Esophagus muscularis mucosa (tissue), 4 donors: ENCODE data around the gene PAPOLG. TPM values are rescaled to one million over a fixed set of nuclear protein-coding genes. Genes with fewer than 3 reads are reported as not detected.
A peak's percentile ranks its signal among the peaks of the same experiment; 100 is the strongest.

Experiments used
- DNase-seq: peaks from one replicate; pipeline ENCODE4 v3.0.0-alpha.2; 2017; ENCODE audit errors: extremely low spot score
- H3K27ac ChIP-seq, 4 donors: fragments of 200-600 bp; sonication (generic); replicated peaks in 1 of 4; 1 replicate in 3 of 4; 2 replicates in 1 of 4; pipeline ENCODE4 v1.5.1; 2016 to 2019; ENCODE audit warnings: mild to moderate bottlenecking in 1 of 4
- H3K27me3 ChIP-seq, 4 donors: fragments of 200-600 bp; sonication (generic); one replicate each; pipeline versions ENCODE4 v1.5.1 to v1.6.0; 2016 to 2019
- H3K36me3 ChIP-seq, 4 donors: fragments of 200-600 bp; sonication (generic); one replicate each; pipeline ENCODE4 v1.5.1; 2016 to 2019
- H3K4me1 ChIP-seq, 4 donors: fragments of 200-600 bp; sonication (generic); one replicate each; pipeline ENCODE4 v1.5.1; 2016 to 2019
- H3K4me3 ChIP-seq, 4 donors: fragments of 200-600 bp; sonication (generic); 1 replicate in 2 of 4; 2 replicates in 2 of 4; pipeline ENCODE4 v1.5.1; 2016 to 2019; ENCODE audit warnings: mild to moderate bottlenecking in 4 of 4, moderate library complexity in 1 of 4
- H3K9me3 ChIP-seq, 4 donors: fragments of 200-600 bp; sonication (generic); 1 replicate in 3 of 4; 2 replicates in 1 of 4; pipeline ENCODE4 v1.5.1; 2016 to 2019
- EP300 ChIP-seq: sonication (generic); formaldehyde crosslinking; IDR thresholded peaks from one replicate; pipeline ENCODE4 v1.6.1; 2017; ENCODE audit warnings: antibody characterized with exemption
- POLR2A ChIP-seq: fragments of 450-650 bp; IDR thresholded peaks from one replicate; pipeline ENCODE4 v1.6.1; 2017; ENCODE audit warnings: antibody characterized with exemption, moderate library complexity, mild to moderate bottlenecking, low read depth
- POLR2AphosphoS5 ChIP-seq, 2 donors: sonication (generic); formaldehyde crosslinking; IDR thresholded peaks; one replicate each; pipeline ENCODE4 v1.6.1; 2017; ENCODE audit warnings: antibody characterized with exemption in 2 of 2
- WGBS: methylation state at CpG from one replicate; pipeline ENCODE4 v1.1.5; 2018; 5-methylcytosine and 5-hydroxymethylcytosine counted together
- intact Hi-C: fragments of 100-400 bp; cut with DNase I; formaldehyde crosslinking; loops from one replicate; pipeline ENCODE4 v1.15.1; 2023
- total RNA-seq, 4 donors: library from RNA; depleted of rRNA; stranded (reverse); fragments of >200 nt; gene quantifications; one replicate each; pipeline versions ENCODE4 v1.1.0 to v1.2.1, GENCODE V29; 2016
- TF ChIP-seq, protein P1 (sequence below), 3 experiments: fragments of 200-600 bp in 2 of 3; fragments of 450-650 bp in 1 of 3; sonication (generic) in 2 of 3; IDR thresholded peaks; one replicate each; pipeline ENCODE4 v1.5.1; 2017 to 2019; ENCODE audit warnings: antibody characterized with exemption in 3 of 3, mild to moderate bottlenecking in 2 of 3, moderate library complexity in 1 of 3

PAPOLG gene
- total RNA-seq, 4 donors from 2014 or later: 11.9 to 16.0 (median 13.9) TPM

DNA sequence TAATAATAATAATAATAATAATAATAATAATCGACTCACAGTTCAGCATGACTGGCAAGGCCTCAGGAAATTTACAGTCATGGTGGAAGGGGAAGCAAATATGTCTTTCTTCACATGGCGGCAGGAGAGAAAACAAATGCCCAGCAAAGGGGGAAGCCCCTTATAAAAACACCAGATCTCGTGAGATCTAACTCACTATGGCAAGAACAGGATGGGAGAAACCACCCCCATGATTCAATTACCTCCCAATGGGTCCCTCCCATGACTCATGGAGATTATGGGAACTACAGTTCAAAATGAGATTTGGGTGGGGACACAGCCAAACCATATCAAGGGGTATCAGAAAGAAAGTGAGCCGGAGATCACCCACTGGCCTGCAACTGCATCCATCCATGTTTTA is 40.5 kb upstream of the PAPOLG start:
- no peak for DNase-seq
- Histone ChIP-seq H3K4me3 (no peak overlapping the region), H3K27ac (no peak overlapping the region), H3K36me3 (no peaks in the 10 kb centered on the region), H3K9me3 (no peaks in the 10 kb centered on the region), H3K27me3 (no peaks in the 10 kb centered on the region), H3K4me1 (no peaks in the 10 kb centered on the region)
- intact Hi-C loops: no loop called here
- WGBS: 93% methylated on average over 4 of the region's 4 CpGs
- TF ChIP-seq EP300 (no peak), POLR2AphosphoS5 (IDR thresholded peaks at IDR 0.05) (no peak), POLR2A (no peak)
- TF ChIP-seq, protein P1, sequence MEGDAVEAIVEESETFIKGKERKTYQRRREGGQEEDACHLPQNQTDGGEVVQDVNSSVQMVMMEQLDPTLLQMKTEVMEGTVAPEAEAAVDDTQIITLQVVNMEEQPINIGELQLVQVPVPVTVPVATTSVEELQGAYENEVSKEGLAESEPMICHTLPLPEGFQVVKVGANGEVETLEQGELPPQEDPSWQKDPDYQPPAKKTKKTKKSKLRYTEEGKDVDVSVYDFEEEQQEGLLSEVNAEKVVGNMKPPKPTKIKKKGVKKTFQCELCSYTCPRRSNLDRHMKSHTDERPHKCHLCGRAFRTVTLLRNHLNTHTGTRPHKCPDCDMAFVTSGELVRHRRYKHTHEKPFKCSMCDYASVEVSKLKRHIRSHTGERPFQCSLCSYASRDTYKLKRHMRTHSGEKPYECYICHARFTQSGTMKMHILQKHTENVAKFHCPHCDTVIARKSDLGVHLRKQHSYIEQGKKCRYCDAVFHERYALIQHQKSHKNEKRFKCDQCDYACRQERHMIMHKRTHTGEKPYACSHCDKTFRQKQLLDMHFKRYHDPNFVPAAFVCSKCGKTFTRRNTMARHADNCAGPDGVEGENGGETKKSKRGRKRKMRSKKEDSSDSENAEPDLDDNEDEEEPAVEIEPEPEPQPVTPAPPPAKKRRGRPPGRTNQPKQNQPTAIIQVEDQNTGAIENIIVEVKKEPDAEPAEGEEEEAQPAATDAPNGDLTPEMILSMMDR (IDR thresholded peaks at IDR 0.05): no peak

DNA sequence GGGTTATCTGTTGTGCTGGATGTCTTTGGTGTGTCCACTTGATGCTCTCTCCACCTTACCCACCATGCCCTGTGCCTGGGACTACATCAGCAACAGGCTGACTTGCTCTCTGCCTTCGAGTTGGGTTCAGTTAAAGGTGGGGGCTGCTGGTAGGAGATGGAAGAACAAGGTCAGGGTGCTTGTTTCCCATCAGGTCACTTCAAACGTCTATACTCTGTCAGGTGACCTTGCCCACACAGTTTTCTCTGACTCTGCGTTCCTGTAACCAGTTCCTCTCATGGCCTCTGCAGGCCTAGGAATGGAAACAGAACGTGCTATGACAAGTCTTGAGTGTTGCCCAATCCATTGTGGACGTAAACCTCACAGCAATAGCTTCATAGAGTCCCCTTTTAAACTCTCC is 38.4 kb upstream of the PAPOLG start:
- no peak for DNase-seq
- Histone ChIP-seq H3K4me3 (no peak overlapping the region), H3K36me3 (no peaks in the 10 kb centered on the region), H3K27me3 (no peaks in the 10 kb centered on the region), H3K4me1 (no peaks in the 10 kb centered on the region), H3K9me3 (no peaks in the 10 kb centered on the region), H3K27ac (no peak overlapping the region)
- TF ChIP-seq POLR2A (no peak), POLR2AphosphoS5 (IDR thresholded peaks at IDR 0.05) (no peak), EP300 (peak; percentile 57)
- TF ChIP-seq, protein P1 (IDR thresholded peaks at IDR 0.05): no peak
- WGBS: 68% methylated on average over 5 of the region's 5 CpGs
- intact Hi-C loops: no loop called here

DNA sequence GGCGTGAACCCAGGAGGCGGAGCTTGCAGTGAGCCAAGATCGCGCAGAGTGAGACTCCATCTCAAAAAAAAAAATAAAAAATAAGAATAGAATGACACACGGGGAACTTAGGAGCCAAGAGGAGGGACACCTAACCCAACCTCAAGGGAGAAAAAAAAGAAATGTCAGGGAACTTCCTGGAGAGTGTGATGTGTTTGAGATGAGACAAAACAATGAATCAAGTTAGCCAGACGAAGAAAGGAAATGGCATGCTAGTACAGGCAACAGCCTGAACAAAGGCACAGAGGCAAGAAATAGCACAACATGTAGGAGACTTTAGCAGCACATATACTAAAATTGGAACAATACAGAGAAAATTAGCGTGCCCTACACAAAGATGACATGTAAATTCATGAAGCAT is 36.7 kb upstream of the PAPOLG start:
- Histone ChIP-seq H3K27ac (no peak overlapping the region), H3K9me3 (peaks cover 0 to 4% (median under 1%) of the 10 kb centered on the region in 4 donors), H3K4me3 (no peak overlapping the region), H3K4me1 (no peaks in the 10 kb centered on the region), H3K36me3 (no peaks in the 10 kb centered on the region), H3K27me3 (no peaks in the 10 kb centered on the region)
- 78% methylated on average over 7 of the region's 7 CpGs for WGBS
- TF ChIP-seq, protein P1 (IDR thresholded peaks at IDR 0.05): no peak
- TF ChIP-seq EP300 (no peak), POLR2AphosphoS5 (IDR thresholded peaks at IDR 0.05) (no peak), POLR2A (no peak)
- no peak for DNase-seq
- intact Hi-C loops: no loop called here

DNA sequence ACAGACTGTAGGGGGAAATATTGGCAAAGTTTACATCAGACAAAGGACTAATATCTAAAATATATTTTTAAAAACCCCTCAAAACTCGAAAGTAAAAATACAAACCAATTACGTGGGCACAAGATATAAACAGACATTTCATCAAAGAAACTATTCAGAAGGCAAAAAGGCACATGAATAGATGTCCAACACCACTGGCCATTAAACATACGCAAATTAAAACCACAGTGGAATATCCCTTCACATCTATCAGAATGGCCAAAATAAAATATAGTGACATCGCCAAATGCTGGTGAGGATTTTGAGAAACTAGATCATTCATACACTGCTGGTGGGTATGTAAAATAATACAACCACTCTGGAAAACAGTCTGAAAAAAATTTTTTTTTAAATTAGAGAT is 30.6 kb upstream of the PAPOLG start:
- intact Hi-C loops: no loop called here
- 92% methylated on average over 4 of the region's 4 CpGs for WGBS
- no peak for DNase-seq

DNA sequence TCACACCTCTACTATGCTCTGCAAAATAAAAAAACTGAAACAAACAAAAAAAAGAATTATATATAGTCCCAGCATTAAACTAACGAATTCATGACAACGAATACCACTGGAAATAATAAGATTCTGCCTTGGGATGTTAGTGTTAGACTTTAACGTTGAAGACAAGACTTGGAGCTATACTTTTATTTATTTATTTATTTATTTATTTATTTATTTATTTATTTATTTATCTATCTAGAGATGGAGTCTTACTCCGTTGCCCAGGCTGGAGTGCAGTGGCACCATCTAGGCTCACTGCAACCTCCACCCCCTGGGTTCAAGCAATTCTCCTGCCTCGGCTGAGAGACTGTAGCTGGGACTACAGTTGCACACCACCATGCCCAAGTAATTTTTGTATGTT is 27.2 kb upstream of the PAPOLG start:
- Histone ChIP-seq H3K27me3 (no peaks in the 10 kb centered on the region), H3K36me3 (no peaks in the 10 kb centered on the region), H3K27ac (no peak overlapping the region), H3K4me1 (no peaks in the 10 kb centered on the region), H3K4me3 (no peak overlapping the region), H3K9me3 (peaks cover 0 to 13% (median 6%) of the 10 kb centered on the region in 4 donors)
- TF ChIP-seq EP300 (no peak), POLR2AphosphoS5 (IDR thresholded peaks at IDR 0.05) (no peak), POLR2A (no peak)
- TF ChIP-seq, protein P1 (IDR thresholded peaks at IDR 0.05): no peak
- intact Hi-C loops: no loop called here
- WGBS: 87% methylated on average over 5 of the region's 5 CpGs
- DNase-seq: no peak

More for the DNA sequence above, 30.6 kb upstream of the PAPOLG start:
- Histone ChIP-seq H3K4me1 (no peaks in the 10 kb centered on the region), H3K27ac (no peak overlapping the region), H3K4me3 (no peak overlapping the region), H3K36me3 (no peaks in the 10 kb centered on the region), H3K9me3 (peaks cover 0 to 13% (median 6%) of the 10 kb centered on the region in 4 donors), H3K27me3 (no peaks in the 10 kb centered on the region)
- TF ChIP-seq POLR2AphosphoS5 (IDR thresholded peaks at IDR 0.05) (no peak), EP300 (no peak), POLR2A (no peak)
- TF ChIP-seq, protein P1 (IDR thresholded peaks at IDR 0.05): no peak
